Hepatocyte (in vitro differentiated cells): ENCODE measurements around the gene MED7.

ENCODE experiments used
- CTCF ChIP-seq: fragments of 200-600 bp; sonication (generic); IDR thresholded peaks from 2 replicates; pipeline ENCODE4 v1.5.1; 2016; ENCODE audit warnings: antibody characterized with exemption, mild to moderate bottlenecking; ENCODE audit not compliant: poor library complexity
- EZH2phosphoT487 ChIP-seq: fragments of 200-600 bp; sonication (generic); IDR thresholded peaks from one replicate; pipeline ENCODE4 v1.6.1; 2018; ENCODE audit warnings: antibody characterized with exemption, mild to moderate bottlenecking, low read depth, moderate library complexity; ENCODE audit not compliant: unreplicated experiment, severe bottlenecking

GRCh38 chr5:157175071-157175612, 32.5 kb upstream of the MED7 start:
- no peak for TF ChIP-seq CTCF
- no peak for TF ChIP-seq EZH2phosphoT487
